GM19099 (cell line): ENCODE data around the gene BCL10.

ENCODE experiments used
- POLR2A ChIP-seq: IDR thresholded peaks from 3 replicates; pipeline ENCODE4 v1.6.1; 2011; ENCODE audit warnings: low read depth; ENCODE audit not compliant: insufficient read length; ENCODE audit errors: extremely low read depth

Gene BCL10

DNA sequence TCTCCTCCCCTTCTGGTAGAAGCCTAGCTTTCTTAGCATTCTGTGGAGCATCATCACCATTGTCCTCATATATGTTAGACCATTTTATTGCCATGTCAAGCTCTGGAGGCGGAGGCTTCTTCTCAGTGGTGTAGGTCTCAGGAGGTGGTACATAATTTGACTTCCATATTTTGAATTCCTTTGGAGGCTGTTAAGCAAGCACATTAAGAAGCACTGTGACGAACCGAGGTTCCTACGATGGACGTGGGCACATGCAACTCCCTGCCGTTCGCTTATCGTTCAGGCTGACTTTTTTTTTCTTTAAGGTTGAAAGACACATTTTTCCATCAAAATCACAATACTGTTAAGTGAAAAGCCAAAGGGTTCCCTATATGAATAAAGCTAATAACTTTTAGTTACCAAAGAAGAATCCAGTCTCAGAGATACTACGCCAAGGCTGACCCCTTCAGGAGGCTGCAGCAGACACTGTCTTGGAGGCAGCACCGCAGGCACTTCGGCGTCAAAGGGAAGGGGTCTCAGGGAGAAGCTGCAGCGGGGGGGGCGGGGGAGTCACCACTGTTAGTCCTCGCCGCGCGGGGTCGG is 17.8 kb downstream of the BCL10 start:
- no peak for TF ChIP-seq POLR2A

DNA sequence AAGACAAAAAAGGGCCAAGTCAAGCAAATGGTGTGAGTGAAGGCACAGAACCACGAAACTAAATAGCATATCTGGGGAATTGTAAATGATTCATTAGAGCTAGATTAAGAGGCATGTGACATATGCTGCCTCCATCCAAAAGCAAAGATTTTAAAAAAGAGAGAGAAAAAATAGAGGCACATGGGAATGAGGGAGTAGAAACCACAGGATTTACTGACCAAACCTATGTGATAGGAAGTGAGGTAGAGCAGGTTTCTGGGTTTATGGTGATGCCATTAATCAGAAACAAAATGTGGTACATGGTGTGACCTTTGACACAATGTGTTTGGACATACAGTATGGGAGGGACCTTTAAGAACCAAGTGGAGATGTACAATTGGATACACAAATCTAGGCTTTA is 30.5 kb downstream of the BCL10 start:
- no peak for TF ChIP-seq POLR2A

DNA sequence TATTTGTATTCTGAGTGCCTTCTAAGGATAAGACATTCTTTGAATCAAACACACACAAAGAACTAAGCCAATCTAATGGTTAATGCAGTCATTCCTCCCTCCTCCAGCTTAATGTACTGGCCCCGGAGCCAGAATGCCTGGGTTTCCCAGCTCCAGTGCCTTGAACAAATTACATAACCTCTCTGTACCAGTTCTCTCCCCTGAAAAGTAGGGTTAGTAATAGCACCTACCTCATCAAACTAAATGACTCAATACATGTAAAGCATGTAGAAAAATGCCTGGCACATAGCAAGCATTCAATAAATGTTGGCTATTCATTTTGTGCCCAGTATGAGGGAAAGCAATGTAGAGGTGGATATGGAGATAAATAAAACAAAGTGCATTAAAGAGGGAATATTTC is 31.0 kb downstream of the BCL10 start:
- TF ChIP-seq POLR2A = no peak

DNA sequence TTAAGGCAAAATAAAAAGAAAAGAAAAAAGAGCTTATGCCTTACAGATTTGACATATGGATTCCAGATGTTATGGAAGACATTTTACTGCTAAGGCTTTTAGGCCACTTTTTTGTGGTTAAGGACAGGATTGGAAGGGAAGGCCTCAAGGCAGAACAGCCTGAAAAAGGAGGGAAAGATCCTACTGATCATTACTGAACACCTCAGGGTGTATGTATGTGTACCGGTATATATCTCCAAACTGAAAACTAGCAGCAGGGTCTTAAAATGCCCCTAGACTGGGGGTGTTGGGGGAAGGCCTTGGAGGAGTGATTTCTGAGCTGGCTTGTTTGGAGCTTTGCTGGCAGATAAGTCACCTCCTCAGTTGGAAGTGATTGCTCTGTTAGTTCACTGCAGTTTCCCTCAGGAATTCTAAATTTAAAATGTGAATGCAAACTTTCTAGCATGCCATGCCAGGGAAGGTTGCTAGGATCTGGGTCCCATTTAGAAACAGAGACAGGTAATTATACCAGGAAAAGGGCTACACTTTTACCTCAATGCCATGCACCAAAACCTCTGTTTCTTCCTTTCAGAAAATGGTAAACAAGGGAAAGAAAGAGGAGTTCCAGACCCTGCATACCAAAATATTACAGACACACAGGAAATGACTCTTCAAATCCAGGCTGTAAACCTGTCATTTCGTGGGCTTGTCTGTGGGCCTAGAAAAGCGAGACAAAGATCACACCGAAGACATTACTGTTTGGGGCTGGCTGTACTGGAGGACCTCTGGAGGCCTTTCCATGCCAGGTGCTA is 32.0 kb downstream of the BCL10 start:
- TF ChIP-seq POLR2A = no peak

DNA sequence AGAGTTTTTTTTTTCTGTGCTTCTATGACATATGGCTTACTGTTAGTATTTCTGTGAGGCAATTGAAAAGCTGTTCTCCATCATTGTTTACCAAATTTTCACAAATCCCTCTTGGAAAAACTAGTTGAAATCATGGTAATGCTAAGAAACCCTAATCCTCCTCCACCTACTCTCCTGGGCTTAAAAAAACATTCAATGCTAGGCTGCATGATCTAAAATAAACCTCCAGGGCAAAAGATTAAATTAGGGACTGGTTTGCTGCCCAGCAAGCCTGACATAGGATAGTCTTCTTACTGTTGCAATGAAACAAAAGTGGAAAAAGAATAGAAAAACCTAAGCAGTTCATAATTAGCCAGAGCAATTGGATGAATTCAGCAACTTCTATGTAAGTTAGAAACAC is 33.1 kb downstream of the BCL10 start:
- no peak for TF ChIP-seq POLR2A

DNA sequence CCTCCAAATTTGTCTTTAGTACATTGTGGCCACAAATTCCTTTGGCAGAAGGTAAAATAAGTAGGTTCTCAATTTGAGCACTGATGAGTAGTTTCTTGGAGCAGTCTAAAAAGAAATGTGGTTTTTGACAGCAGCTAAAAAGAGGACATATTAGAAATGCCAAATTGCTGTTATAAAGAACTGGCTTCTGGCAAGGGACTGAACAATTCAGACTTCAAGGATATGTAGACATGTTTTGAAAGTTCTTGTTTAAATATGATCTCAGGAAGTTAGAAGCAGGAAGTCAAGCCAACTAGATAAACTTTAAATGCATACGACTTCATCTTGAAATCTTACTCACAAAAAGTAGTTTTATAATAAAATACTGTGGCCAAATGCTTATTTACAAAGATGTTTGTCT is 35.8 kb downstream of the BCL10 start:
- no peak for TF ChIP-seq POLR2A

DNA sequence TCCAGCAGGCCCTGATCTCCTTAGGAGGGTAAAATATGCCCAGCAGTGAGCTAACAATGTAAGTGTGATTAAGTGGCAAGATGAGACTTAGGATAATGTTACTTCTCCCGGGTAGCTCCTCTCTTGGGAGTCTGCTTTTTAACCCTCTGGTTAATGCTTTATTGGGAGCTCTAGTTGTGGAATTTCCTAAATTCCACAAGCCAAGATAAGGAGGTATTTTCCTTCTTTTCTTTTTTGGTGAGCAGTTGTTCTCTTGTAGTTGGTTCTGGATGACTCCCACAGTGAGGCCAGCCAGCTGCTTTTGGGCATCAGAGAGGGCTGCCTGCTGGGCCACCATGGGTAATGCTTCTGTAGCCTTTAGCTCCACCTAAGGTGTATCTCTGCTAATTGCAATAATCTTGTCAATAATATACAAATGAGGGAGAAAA is 36.2 kb downstream of the BCL10 start:
- TF ChIP-seq POLR2A = no peak

DNA sequence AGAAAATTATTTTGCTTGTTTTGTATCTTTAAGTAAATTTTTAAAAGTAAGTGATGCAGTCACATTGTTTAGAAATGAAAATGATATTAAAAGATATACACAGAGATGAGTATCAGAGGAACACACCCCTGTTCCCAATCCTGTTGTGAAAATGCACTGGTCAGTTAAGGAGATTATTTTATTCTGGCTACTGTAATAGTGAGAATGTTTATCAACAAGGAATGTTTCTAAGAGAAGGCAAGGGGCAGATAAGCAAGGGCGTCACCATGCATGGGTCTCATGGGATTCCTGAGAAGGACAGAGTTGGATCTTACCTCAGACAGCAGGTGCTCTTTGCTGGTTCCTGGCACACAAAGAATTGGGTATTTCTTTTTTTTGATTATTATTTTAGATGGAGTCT is 38.8 kb downstream of the BCL10 start:
- TF ChIP-seq POLR2A = no peak

DNA sequence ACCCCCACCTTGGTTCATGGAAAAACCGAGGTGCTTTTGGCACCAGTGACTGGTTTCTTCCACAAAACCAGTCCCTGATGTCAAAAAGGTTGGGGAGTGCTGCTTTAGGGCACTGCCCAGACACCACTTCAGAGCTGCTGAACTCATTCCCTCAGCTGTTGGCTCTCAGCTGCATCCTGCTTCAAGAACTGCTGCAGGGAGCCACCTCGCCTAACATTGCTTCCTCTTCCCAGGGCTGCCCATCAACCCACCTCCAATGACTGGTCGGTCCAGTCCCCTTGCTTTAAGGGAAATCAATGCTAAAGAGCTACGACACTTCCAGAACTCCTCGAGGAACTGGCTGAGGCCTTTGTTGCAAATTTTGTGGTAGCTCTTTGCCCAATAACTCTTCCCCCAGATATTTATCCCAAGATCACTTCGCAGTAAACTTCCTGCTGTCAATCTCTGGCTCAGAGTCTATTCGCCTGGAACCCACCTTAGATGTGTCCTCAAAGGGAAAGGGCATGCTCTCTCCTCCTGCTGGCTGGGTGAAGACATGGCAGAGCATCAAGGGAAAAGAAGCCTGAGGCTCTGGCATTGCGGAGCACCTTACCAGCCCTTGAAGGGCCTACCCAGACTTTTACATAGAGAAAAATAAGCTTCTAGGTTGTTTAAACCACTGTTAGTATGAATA is 46.0 kb downstream of the BCL10 start:
- TF ChIP-seq POLR2A = no peak

DNA sequence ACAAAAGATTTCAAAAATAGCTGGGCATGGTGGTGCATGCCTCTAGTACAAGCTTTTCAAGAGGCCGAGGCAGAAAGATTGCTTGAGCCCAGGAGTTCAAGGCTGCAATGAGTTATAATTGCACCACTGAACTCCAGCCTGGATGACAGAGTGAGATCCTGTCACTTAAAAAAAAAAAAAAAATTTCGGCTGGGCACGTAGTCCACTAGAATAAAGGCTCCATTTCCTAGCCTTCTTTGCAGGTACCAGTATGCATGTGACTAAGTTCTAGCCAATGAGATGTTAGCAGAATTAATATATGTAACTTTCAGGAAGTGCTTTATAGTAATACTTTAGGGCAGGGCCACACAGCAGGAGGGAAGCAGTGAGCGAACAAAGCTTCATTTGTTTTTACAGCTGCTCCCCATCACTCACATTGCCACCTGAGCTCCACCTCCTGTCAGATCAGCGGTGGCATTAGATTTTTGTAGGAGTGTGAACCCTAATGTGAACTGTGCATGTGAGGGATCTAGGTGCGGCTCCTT is 46.8 kb downstream of the BCL10 start:
- TF ChIP-seq POLR2A = no peak

DNA sequence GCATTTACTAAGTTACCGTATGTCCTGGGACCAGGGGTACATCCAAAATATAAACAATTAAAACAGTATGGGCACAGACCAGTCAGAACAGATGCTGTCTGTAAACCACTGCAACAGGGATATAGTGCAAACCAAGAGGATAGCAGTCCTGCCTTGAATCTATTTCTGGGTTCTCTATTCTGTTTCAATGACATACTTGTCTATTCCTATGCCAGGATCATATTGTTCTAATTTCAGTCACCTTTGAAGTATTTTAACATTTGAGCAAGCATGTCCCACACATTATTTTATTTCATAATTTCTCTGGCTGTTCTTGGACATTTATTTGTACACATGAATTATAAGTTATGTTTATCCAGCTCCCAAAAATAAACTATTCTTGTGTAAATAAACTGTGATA is 47.5 kb downstream of the BCL10 start:
- TF ChIP-seq POLR2A = no peak

DNA sequence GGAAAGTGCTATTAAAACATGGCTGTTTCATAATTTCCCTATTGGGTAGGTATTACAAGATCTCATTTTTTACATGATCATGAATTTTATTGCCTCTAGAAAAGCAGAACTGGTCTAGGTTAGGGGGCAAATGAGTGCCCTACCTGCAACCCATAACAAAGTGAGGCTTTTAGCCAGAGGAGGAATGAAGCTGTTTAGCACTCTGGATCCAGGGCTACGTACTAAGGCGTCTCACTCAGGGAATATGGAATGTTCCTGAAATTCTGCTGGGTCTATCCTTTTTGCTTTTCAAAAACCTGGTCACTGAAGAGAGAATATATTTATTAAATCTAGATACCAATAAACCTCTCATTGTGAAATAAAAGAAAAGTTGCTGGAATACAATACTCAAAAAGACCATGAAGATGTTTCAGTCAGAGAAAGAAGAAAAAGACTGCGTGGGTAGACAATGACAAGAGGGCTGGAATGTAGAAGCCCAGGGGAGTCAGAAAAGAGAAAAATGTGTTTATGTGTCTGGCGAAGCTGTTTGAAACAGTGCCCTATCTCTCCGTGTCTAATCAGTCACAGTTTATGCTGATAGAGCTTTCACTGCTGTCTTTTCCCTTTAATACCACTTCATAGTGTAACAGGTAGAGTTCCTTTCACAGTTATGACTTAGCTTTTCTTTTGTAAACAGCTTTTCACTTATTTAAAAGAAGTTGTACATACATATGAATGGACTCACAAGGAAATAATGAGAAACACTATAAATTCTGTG is 50.6 kb downstream of the BCL10 start:
- no peak for TF ChIP-seq POLR2A

DNA sequence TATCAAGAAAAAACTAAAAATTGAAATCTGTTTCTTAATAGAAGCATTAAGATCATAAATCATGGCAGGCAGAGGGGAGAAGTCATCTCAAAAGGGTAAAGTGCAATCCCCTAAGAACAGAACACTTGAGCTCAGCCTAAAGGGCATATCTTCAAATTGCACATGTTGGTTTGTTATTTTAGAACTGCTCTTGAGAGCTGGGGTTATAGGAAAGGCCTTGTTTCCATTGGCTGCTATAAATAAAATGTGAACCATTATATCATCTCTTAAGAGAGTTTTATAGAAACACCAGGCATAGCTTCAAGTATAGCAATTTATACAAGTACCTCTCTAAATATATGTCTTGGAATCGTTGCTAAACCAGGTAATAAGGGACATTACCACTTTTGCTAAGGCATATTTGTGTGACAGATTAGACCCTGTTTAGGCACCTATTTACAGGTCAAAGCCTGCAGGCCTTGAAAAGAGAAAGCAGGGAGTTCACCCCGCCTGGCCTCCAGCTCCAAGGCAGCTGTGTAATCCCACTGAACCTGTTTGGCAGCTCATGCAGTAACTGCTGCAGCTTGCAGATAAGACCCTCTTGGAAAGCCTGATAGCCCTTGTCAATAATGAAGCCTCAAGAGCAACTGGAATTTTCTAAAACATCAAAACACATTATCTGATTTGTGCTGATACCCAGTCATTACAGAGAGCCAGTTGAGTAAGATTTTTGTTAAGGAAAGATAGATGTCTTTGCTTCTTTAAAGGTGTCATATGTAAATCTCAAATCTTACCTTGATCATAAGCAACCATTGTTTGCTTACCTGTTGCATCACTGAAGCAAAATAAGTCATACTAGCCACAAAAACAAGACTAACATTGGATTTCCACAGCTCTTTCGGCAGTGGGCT is 51.5 kb downstream of the BCL10 start:
- TF ChIP-seq POLR2A = no peak

DNA sequence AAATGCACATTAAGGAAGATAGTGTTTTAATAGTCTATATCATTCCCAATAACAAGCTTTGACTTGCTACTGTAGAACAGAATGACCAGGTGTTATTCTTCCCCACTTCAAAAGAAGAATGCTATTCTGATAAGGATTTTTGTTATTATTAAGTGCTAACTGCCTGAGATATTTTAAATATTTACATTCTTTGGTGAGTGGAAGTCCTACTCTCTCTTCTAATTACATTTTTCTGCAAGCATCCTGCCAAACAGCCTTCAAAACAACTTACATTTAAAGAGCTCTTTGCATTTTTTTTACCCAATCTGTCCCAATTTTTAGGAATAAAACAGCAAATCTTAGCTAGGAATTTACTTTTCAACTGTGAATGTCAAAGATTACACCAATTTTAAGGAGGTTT is 52.1 kb downstream of the BCL10 start:
- no peak for TF ChIP-seq POLR2A
